OCI-LY7 (cell line): ENCODE results near the gene TMEM204.

ENCODE experiments used
- EZH2phosphoT487 ChIP-seq: fragments of 200-600 bp; sonication (generic); IDR thresholded peaks from 2 replicates; pipeline ENCODE4 v1.6.1; 2018; ENCODE audit warnings: low read depth, borderline replicate concordance, mild to moderate bottlenecking, mixed run types, antibody characterized with exemption, low read length, moderate library complexity, mixed read lengths
- TF ChIP-seq, protein P1 (sequence below): fragments of 200-600 bp; sonication (generic); conservative IDR thresholded peaks from 2 replicates; pipeline ENCODE4 v1.5.1; 2014; ENCODE audit warnings: mild to moderate bottlenecking, antibody characterized with exemption, low read length, moderate library complexity, mixed read lengths

GRCh38 chr16:1563786-1564185 lies 30.3 kb downstream of the TMEM204 start:
- TF ChIP-seq, protein P1, sequence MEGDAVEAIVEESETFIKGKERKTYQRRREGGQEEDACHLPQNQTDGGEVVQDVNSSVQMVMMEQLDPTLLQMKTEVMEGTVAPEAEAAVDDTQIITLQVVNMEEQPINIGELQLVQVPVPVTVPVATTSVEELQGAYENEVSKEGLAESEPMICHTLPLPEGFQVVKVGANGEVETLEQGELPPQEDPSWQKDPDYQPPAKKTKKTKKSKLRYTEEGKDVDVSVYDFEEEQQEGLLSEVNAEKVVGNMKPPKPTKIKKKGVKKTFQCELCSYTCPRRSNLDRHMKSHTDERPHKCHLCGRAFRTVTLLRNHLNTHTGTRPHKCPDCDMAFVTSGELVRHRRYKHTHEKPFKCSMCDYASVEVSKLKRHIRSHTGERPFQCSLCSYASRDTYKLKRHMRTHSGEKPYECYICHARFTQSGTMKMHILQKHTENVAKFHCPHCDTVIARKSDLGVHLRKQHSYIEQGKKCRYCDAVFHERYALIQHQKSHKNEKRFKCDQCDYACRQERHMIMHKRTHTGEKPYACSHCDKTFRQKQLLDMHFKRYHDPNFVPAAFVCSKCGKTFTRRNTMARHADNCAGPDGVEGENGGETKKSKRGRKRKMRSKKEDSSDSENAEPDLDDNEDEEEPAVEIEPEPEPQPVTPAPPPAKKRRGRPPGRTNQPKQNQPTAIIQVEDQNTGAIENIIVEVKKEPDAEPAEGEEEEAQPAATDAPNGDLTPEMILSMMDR = no peak
- TF ChIP-seq EZH2phosphoT487 = no peak
